ENCODE results near the gene PARP3.
"Not testable (repeated sequence)": the region's sequence is repeated elsewhere in the genome, so short reads cannot be mapped to it uniquely, and the experiment has no call there.

- TF ChIP-seq POLR2A, CTCF (IDR thresholded peaks at IDR 0.05): not testable (repeated sequence)
Measured at GRCh38 chr3:51928981-51929380, 13.2 kb upstream of the PARP3 start.
